DMS53 treated with DMSO at 0.1 percent for 48 hours (cell line): ENCODE results near the gene PBX1.

Experiments
- DNase-seq: peaks from one replicate; lab custom pipeline; 2025; ENCODE audit not compliant: unreplicated experiment; lab: John Stamatoyannopoulos, UW

Gene PBX1

GRCh38 chr1:164562947-164563520 lies 4.0 kb downstream of the PBX1 start:
- no peak for DNase-seq

GRCh38 chr1:164563721-164564360 lies 4.9 kb downstream of the PBX1 start:
- DNase-seq: no peak

- no peak for DNase-seq
Measured at GRCh38 chr1:164564378-164564777, 5.4 kb downstream of the PBX1 start.

- no peak for DNase-seq
Measured at GRCh38 chr1:164565357-164565756, 6.4 kb downstream of the PBX1 start.

GRCh38 chr1:164567774-164568173 lies 8.8 kb downstream of the PBX1 start:
- DNase-seq: no peak

GRCh38 chr1:164569241-164569640 lies 10.3 kb downstream of the PBX1 start:
- DNase-seq: no peak

- DNase-seq: no peak
Measured at GRCh38 chr1:164569866-164570265, 10.9 kb downstream of the PBX1 start.

- DNase-seq: no peak
Measured at GRCh38 chr1:164571333-164571732, 12.3 kb downstream of the PBX1 start.

- DNase-seq: no peak
Measured at GRCh38 chr1:164575356-164575886, 16.4 kb downstream of the PBX1 start.

- DNase-seq: no peak
Measured at GRCh38 chr1:164576291-164577271, 17.6 kb downstream of the PBX1 start.

GRCh38 chr1:164577291-164577690 lies 18.3 kb downstream of the PBX1 start:
- no peak for DNase-seq

- DNase-seq: no peak
Measured at GRCh38 chr1:164578479-164579200, 19.7 kb downstream of the PBX1 start.

- DNase-seq: no peak
Measured at GRCh38 chr1:164579381-164579780, 20.4 kb downstream of the PBX1 start.

- no peak for DNase-seq
Measured at GRCh38 chr1:164581762-164582161, 22.8 kb downstream of the PBX1 start.

GRCh38 chr1:164583196-164583595 lies 24.2 kb downstream of the PBX1 start:
- no peak for DNase-seq

- DNase-seq: no peak
Measured at GRCh38 chr1:164583835-164584539, 25.0 kb downstream of the PBX1 start.

GRCh38 chr1:164586591-164586990 lies 27.6 kb downstream of the PBX1 start:
- no peak for DNase-seq

- DNase-seq: no peak
Measured at GRCh38 chr1:164587617-164588501, 28.9 kb downstream of the PBX1 start.
